Vagina (tissue), 2 donors: Measurements from ENCODE around the gene VAT1. TPM values are rescaled to one million over a fixed set of nuclear protein-coding genes. Genes with fewer than 3 reads are reported as not detected.

ENCODE experiments used
- DNase-seq, 2 donors: peaks; one replicate each; pipeline ENCODE4 v3.0.0-alpha.2; 2017; ENCODE audit errors: extremely low spot score in 2 of 2
- H3K27ac ChIP-seq: fragments of 200-600 bp; sonication (generic); one replicate; pipeline ENCODE4 v1.5.1; 2019
- H3K27me3 ChIP-seq: fragments of 200-600 bp; sonication (generic); one replicate; pipeline ENCODE4 v1.5.1; 2019
- H3K36me3 ChIP-seq, 2 donors: fragments of 200-600 bp; sonication (generic); one replicate each; pipeline ENCODE4 v1.5.1; 2017 to 2019
- H3K4me1 ChIP-seq: fragments of 200-600 bp; sonication (generic); one replicate; pipeline ENCODE4 v1.5.1; 2019
- H3K4me3 ChIP-seq, 2 donors: fragments of 200-600 bp; sonication (generic); 1 replicate in 1 of 2; 2 replicates in 1 of 2; pipeline ENCODE4 v1.5.1; 2016 to 2019
- H3K9me3 ChIP-seq: fragments of 200-600 bp; sonication (generic); one replicate; pipeline ENCODE4 v1.5.1; 2019
- CTCF ChIP-seq, 3 experiments: fragments of 450-650 bp in 2 of 3; fragments of 200-600 bp in 1 of 3; sonication (generic) in 1 of 3; IDR thresholded peaks; one replicate each; pipeline ENCODE4 v1.5.1; 2017 to 2019; ENCODE audit warnings: antibody characterized with exemption in 3 of 3, mild to moderate bottlenecking in 2 of 3, moderate library complexity in 2 of 3
- POLR2A ChIP-seq, 2 donors: fragments of 450-650 bp; IDR thresholded peaks; one replicate each; pipeline ENCODE4 v1.6.1; 2017; ENCODE audit warnings: antibody characterized with exemption in 2 of 2, mild to moderate bottlenecking in 2 of 2, moderate library complexity in 2 of 2
- POLR2AphosphoS5 ChIP-seq, 2 donors: sonication (generic); formaldehyde crosslinking; IDR thresholded peaks; one replicate each; pipeline ENCODE4 v1.9.0; 2017; ENCODE audit warnings: antibody characterized with exemption in 2 of 2, mild to moderate bottlenecking in 2 of 2, low read depth in 1 of 2; ENCODE audit not compliant: insufficient read depth in 1 of 2
- intact Hi-C: fragments of 100-400 bp; cut with DNase I; formaldehyde crosslinking; loops from one replicate; pipeline ENCODE4 v1.15.1; 2023
- total RNA-seq: library from RNA; depleted of rRNA; stranded (reverse); fragments of >200 nt; gene quantifications from one replicate; pipeline ENCODE4 v1.2.3, GENCODE V29; 2016

VAT1 gene
- total RNA-seq, 1 donor from 2014 or later: 179 TPM

DNA sequence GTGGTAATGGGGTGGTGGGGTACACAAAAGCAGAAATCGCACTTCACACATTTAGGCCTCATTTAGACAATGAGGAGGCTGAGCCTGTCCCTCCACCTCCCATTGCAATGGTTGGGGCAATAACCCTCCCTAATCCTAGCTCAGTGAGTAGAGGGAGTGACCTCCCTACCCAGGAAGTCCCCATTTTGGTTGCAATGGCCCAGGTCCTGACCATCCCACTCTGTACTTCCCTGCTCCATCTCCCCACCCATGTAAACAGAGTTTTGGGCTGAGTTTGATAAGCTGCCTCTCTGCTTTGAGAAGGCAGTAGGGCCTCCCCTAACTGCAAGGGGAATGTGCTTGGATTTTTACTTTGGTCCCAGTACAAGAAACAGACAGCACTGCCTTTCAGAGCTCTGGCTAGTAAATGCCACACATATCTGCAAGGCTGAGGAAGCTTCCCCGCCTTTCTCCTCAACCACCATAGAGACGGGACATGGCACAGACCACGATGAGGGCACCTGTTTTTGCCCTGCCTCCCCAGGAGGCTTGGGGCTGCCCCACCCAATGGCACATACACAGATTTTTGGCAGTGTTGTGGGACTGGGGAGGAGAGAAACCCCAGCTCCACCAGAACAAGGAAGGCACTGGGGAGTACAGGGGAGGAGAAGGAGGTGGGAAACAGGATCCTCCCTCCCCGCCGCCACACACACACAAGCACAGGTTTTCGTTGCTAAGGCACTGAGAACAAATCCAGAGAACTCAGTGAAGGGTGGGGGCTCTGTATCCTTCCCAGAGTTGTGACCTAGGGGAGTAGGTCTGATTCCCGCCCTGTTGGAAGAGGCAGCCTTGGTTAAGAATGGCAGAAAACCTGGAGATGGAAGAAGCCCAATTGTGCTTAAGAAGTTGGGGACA, 7.3 kb downstream of the VAT1 start:
- no peak overlapping the region for H3K4me3 ChIP-seq
- peaks cover 0 to 37% of the 10 kb centered on the region in 2 donors for H3K36me3 ChIP-seq
- no peaks in the 10 kb centered on the region for H3K27me3 ChIP-seq
- peaks cover 76% of the 10 kb centered on the region for H3K4me1 ChIP-seq
- intact Hi-C loops: no loop called here
- no peak for DNase-seq
- TF ChIP-seq CTCF (IDR thresholded peaks at IDR 0.05) (no peak), POLR2A (IDR thresholded peaks at IDR 0.05) (no peak), POLR2AphosphoS5 (IDR thresholded peaks at IDR 0.05; ENCODE audit: insufficient read depth in 1 of 2, low read depth in 1 of 2) (no peak)
- peak overlapping the region; percentile 8 for H3K27ac ChIP-seq
- H3K9me3 ChIP-seq: no peaks in the 10 kb centered on the region

DNA sequence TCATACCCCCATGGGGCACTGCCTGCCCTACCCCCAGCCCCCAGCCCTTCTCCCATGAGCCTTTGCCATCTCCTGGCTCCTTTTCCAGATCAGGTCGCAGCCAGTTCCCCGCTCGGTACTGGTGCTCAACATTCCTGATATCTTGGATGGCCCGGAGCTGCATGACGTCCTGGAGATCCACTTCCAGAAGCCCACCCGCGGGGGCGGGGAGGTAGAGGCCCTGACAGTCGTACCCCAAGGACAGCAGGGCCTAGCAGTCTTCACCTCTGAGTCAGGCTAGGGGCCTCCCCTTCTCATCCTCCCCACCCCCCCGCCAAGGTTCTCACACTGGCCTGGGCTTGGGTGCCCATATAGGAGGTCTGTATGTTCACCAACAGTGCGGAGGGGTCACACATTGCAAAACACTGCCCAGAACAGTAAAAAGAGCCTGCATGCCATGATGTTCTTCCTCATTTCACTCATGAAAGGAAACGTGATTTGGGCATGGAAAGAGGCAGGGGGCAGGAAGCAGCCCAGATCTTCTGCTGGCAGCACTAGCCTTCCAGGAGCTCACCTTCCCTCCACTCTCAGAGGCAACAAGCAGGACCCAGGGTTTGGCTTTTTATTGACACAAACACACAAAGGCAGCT, 8.1 kb downstream of the VAT1 start:
- Histone ChIP-seq H3K9me3 (no peaks in the 10 kb centered on the region), H3K36me3 (peaks cover 0 to 37% of the 10 kb centered on the region in 2 donors), H3K27me3 (no peaks in the 10 kb centered on the region), H3K27ac (peak overlapping the region; percentile 25), H3K4me1 (peaks cover 74% of the 10 kb centered on the region), H3K4me3 (no peak overlapping the region)
- no peak for DNase-seq
- intact Hi-C loops: no loop called here
- TF ChIP-seq CTCF (IDR thresholded peaks at IDR 0.05) (no peak), POLR2AphosphoS5 (IDR thresholded peaks at IDR 0.05; ENCODE audit: insufficient read depth in 1 of 2, low read depth in 1 of 2) (no peak), POLR2A (IDR thresholded peaks at IDR 0.05) (no peak)

DNA sequence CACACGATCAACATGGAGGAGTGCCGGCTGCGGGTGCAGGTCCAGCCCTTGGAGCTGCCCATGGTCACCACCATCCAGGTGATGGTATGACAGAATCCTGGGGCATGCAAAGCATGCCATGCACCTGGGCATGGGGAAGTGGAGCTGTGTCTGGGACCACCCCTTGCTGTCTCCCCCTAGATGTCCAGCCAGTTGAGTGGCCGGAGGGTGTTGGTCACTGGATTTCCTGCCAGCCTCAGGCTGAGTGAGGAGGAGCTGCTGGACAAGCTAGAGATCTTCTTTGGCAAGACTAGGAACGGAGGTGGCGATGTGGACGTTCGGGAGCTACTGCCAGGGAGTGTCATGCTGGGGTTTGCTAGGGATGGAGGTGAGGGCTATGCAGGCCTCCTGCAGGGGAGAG, 8.9 kb downstream of the VAT1 start:
- DNase-seq: no peak
- intact Hi-C loops: no loop called here
- Histone ChIP-seq H3K27me3 (no peaks in the 10 kb centered on the region), H3K36me3 (peaks cover 0 to 35% of the 10 kb centered on the region in 2 donors), H3K27ac (peak overlapping the region; percentile 25), H3K9me3 (no peaks in the 10 kb centered on the region), H3K4me3 (no peak overlapping the region), H3K4me1 (peaks cover 74% of the 10 kb centered on the region)
- TF ChIP-seq POLR2A (IDR thresholded peaks at IDR 0.05) (no peak), CTCF (IDR thresholded peaks at IDR 0.05) (no peak), POLR2AphosphoS5 (IDR thresholded peaks at IDR 0.05; ENCODE audit: insufficient read depth in 1 of 2, low read depth in 1 of 2) (no peak)

- Histone ChIP-seq H3K4me3 (no peak overlapping the region), H3K36me3 (peaks cover 0 to 26% of the 10 kb centered on the region in 2 donors), H3K4me1 (peaks cover 81% of the 10 kb centered on the region), H3K27ac (peak overlapping the region; percentile 25), H3K27me3 (no peaks in the 10 kb centered on the region), H3K9me3 (no peaks in the 10 kb centered on the region)
- no peak for DNase-seq
- TF ChIP-seq POLR2AphosphoS5 (IDR thresholded peaks at IDR 0.05; ENCODE audit: insufficient read depth in 1 of 2, low read depth in 1 of 2) (no peak), POLR2A (IDR thresholded peaks at IDR 0.05) (no peak)
- intact Hi-C loops: no loop called here
Measured at GRCh38 chr17:43011728-43012472, 10.3 kb downstream of the VAT1 start.

GRCh38 chr17:43010667-43011308, 11.4 kb downstream of the VAT1 start:
- DNase-seq: no peak
- H3K27ac ChIP-seq: no peak overlapping the region

More at GRCh38 chr17:43010667-43011308, 11.4 kb downstream of the VAT1 start:
- intact Hi-C loops: no loop called here
- Histone ChIP-seq H3K9me3 (no peaks in the 10 kb centered on the region), H3K36me3 (peaks cover 0 to 16% of the 10 kb centered on the region in 2 donors), H3K4me1 (peaks cover 82% of the 10 kb centered on the region), H3K4me3 (no peak overlapping the region), H3K27me3 (no peaks in the 10 kb centered on the region)
- TF ChIP-seq POLR2AphosphoS5 (IDR thresholded peaks at IDR 0.05; ENCODE audit: insufficient read depth in 1 of 2, low read depth in 1 of 2): no peak
- no peak for TF ChIP-seq CTCF (IDR thresholded peaks at IDR 0.05)
- no peak for TF ChIP-seq POLR2A (IDR thresholded peaks at IDR 0.05)
